Activated CD8-positive, alpha-beta memory T cell treated with anti-CD3 and anti-CD28 coated beads, Interleukin-2, amount 10 ng/mL, durations not matched to agents 7 days and 5 days (primary cell): ENCODE measurements around the gene PEX14. TPM values are rescaled to one million over a fixed set of nuclear protein-coding genes. Genes with fewer than 3 reads are reported as not detected.

ENCODE experiments used
- total RNA-seq, 2 experiments: library from RNA; stranded (reverse); gene quantifications; one replicate each; pipeline ENCODE4 v1.2.3, GENCODE V29; 2021

Gene PEX14
- total RNA-seq, 2 experiments from 2014 or later: 24.4 to 27.5 TPM

Other genes with a start within 250 kb of the PEX14 start
- 100 to 1,000 TPM in 1 of 2 experiments, 10 to 100 TPM in 1; 74.9 to 128 TPM for gene PGD, start 75.9 kb upstream of the PEX14 start, total RNA-seq
- 10 to 100 TPM; 14.8 to 18.6 TPM for gene CENPS, start 44.5 kb upstream of the PEX14 start, total RNA-seq
- gene CORT, start 24.9 kb upstream of the PEX14 start, total RNA-seq: under 1 TPM in 1 of 2 experiments, not detected in 1; 0.73 TPM
- 10 to 100 TPM; 40.9 to 45.1 TPM for gene DFFA, start 2.4 kb upstream of the PEX14 start, total RNA-seq